ENCODE data around the gene AMPD3.

DNA sequence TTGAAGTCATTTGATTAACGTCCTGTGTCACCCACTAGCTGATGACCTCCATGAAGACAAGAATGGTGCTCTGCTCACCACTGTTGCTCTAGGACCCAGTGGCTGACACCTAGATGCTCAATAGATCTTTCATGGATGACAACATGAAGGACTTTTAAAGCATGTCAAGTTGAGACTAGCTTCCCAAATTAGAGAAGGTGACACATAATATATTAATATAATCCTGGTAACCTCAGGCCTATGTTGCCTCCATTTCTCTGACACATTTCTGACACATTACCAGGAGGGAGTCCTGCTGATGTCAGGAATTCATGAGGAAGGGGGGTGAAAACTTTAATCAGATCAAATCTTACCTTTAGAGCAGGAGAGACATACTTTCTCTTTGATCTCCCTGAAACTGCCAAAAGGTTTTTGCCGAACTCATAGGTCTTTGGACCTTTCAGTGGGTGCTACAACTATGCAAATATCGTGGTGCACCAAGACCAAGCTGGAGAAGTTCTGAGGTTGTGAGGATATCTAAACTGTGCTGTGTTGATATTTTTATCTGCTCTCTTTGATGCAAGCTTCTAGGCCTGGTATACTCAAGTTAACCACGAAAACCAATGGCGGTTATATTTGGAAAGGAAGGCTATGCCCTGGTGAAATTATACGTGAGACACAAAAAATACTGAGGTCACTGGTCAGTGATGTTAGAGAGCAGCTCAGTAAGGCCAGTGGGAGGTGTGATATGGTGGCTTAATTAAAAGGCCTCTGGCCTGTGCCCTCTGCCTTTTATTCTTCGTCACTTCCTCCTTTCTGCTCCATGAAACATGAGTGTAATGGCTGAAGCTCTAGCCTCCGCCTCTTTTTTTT lies 13.2 kb upstream of the AMPD3 start:
- TF ChIP-seq, protein P1, sequence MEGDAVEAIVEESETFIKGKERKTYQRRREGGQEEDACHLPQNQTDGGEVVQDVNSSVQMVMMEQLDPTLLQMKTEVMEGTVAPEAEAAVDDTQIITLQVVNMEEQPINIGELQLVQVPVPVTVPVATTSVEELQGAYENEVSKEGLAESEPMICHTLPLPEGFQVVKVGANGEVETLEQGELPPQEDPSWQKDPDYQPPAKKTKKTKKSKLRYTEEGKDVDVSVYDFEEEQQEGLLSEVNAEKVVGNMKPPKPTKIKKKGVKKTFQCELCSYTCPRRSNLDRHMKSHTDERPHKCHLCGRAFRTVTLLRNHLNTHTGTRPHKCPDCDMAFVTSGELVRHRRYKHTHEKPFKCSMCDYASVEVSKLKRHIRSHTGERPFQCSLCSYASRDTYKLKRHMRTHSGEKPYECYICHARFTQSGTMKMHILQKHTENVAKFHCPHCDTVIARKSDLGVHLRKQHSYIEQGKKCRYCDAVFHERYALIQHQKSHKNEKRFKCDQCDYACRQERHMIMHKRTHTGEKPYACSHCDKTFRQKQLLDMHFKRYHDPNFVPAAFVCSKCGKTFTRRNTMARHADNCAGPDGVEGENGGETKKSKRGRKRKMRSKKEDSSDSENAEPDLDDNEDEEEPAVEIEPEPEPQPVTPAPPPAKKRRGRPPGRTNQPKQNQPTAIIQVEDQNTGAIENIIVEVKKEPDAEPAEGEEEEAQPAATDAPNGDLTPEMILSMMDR (IDR thresholded peaks at IDR 0.05): no peak
- no peak for TF ChIP-seq POLR2AphosphoS5 (IDR thresholded peaks at IDR 0.05)
- no peak for TF ChIP-seq POLR2A (IDR thresholded peaks at IDR 0.05)
